PC-9 (cell line): ENCODE data around the gene ITM2C.

Experiments used
- CTCF ChIP-seq: fragments of 200-600 bp; sonication (generic); conservative IDR thresholded peaks from 2 replicates; pipeline ENCODE4 v1.6.1; 2017; ENCODE audit warnings: mixed run types, antibody characterized with exemption, mild to moderate bottlenecking, moderate library complexity
- EZH2 ChIP-seq: fragments of 200-600 bp; sonication (generic); IDR thresholded peaks from 2 replicates; pipeline ENCODE4 v1.8.0; 2017; ENCODE audit warnings: antibody characterized with exemption, low read depth

GRCh38 chr2:230900336-230900995 is 35.7 kb downstream of the ITM2C start:
- TF ChIP-seq CTCF = no peak
- TF ChIP-seq EZH2 = no peak
